Mesenteric fat pad (tissue), 1 donor: Measurements from ENCODE around the gene CELSR1. TPM values are rescaled to one million over a fixed set of nuclear protein-coding genes. Genes with fewer than 3 reads are reported as not detected.

Experiments
- DNase-seq: peaks from one replicate; pipeline ENCODE4 v3.0.0-alpha.2; 2020; ENCODE audit warnings: low spot score
- total RNA-seq: library from RNA; stranded (reverse); fragmentation: NEBNext Ultra II Directional; extraction: Animal tissue kit (Norgen Biotek cat#: 25700); gene quantifications from one replicate; pipeline ENCODE4 v1.2.1, GENCODE V29; 2021
- donor health status: DM: yes; HTN: yes; CAD: no.

The CELSR1 gene
- total RNA-seq, 1 donor from 2014 or later = 1.8 TPM

DNA sequence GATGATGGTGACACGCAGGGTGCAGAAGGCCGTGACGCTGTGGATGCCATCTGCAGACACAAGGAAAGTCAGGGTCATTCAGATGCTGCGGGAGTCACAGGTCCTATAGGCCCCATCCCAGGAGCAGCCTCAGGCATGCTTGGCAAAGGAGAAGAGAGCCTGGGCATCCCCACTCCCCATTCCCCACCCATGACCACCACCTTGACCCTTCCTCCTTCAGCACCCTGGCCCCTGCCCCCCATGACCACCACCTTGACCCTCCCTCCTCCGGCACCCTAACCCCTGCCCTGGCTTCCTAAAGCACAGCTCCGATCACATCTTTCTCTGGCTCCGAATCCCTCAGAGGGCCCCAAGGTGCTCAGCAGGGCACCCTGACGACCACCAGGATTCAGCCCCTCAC, 73.1 kb downstream of the CELSR1 start:
- DNase-seq = no peak

DNA sequence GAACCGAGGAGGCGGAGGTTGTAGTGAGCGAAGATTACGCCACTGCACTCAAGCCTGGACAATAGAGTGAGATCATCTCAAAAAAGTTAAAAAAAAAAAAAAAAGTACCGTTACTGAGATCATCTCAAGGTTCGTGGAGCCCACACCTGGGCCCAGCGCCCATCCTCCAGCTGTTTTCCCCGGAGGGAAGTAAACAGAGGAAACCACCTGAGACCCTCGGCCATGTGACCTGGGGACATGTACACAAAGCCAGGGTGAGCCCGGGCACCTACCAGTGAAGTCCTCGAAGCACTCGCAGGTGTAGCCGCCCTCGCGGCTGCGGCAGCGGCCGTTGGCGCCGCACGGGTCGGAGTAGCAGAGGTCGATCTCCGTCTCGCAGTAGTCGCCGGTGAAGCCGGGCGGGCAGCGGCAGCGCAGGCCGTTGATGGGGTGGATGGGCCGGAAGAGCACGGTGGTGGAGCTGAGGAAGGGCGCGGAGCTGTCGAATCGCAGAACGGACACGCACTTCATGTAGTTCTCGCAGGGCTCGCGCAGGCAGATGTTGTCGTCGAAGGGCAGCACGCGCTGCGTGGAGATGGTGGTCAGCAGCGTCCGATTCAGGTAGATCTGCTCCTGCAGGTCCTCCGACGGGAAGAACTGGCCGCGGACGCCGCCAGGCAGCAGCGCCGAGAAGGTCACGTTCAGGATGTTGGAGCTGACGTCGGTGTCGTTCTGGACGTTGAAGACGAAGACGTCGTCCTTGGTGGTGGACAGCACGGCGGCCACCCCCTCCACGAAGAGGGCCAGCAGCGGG, 73.8 kb downstream of the CELSR1 start:
- no peak for DNase-seq

DNA sequence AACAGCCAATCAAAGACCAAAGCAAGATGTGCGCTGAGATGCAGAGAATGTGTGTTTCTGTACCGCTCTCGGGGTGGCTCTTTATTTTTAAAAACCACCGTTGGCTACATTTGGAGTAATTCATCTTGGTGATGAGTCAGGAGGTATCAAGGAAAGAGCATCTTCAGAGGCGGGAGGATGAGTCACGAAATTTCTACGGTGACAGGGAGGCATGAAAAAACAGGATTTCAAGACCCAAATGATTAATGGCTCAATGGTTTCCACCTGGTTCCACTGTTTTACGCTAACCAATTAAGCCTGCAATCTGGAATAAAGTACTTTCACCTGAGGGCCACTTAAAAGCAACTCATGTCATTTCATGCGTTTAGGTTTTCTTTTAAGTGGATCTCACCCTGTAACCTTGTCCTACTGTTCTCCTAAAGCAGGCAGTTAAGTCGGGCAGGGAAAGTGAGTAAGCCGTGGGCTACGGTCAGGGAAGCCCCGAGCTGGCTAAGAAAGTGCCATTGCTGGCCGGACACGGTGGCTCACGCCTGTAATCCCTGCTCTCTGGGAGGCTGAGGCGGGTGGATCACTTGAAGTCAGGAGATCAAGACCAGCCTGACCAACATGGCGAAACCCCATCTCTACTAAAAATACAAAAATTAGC, 74.6 kb downstream of the CELSR1 start:
- DNase-seq = no peak

DNA sequence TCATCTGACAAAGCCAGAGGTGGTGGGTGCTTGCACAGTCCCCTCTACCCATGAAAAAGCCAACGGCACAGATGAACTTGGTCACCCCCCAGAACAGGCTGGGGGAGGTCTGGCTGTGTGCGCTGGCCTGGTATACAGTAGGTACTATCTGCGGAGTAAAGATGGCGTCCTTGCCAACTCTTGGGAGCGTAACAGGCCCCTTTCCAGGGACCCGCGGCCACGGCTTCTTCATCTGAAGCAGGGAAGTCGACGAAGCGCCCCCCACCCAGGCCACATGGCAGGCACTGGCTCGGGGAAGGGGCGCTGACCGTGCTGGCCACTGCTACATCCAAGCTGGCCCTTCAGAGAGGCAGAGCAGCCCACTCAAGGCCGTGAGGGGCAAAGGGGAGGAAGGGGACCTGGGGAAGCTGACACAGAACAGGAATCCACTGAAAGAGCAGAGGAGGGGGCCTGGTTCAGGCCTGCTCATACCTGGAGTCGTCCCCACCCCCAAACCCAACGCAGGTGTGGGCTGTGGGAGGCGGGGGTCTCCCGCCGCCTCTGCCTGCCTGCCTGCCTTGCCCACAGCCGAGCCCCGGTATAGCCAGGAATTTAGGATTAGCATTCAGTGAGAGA, 75.7 kb downstream of the CELSR1 start:
- DNase-seq = no peak

DNA sequence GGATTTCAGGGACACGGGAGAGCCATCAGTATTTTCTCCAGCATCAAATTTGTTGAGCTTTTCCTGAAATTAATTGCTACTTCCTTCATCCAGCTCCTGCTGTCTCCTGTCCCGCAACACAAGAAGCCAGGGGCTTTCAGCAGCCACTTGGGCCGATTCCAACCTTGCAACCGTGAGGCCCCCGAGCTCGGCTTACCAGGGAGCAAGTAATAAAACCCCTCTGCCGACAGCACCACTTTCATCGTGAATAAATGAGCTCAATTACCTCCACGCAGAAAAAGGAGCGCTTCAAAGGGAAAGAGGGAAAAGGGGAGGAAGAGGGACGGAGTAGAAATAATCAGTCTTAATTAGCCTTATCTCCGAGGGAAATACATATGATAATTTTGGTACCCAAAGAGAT, 76.6 kb downstream of the CELSR1 start:
- no peak for DNase-seq

DNA sequence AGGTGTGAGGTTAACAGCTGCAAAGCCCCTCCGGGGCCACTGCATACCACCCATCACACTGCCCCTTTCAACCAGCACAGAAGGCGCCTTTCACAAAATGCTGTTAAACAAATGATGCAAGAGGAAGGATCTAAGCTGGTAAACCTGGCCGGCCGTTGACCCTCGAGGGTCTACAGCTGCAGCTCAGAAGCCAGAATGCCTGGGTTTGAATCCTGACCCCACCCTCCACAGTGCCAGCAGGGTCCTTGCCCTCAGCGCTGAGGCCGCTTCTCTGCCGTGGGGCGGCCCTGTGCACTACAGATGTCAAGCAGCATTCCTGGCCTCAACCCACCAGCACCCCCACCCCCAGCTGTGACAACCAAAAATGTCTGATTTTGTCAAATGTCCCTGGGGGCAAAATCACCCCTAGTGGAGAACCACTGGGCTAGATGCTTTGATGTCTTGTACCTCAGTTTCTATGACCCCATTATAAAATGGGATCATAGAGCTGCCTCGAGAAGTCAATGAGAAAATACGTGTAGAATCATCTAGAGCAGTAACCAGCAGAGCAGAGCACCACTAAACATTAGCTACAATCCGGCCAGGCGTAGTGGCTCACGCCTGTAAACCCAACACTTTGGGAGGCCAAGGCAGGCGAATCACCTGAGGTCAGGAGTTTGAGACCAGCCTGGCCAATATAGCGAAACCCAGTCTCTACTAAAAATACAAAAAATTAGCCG, 77.9 kb downstream of the CELSR1 start:
- DNase-seq = no peak

DNA sequence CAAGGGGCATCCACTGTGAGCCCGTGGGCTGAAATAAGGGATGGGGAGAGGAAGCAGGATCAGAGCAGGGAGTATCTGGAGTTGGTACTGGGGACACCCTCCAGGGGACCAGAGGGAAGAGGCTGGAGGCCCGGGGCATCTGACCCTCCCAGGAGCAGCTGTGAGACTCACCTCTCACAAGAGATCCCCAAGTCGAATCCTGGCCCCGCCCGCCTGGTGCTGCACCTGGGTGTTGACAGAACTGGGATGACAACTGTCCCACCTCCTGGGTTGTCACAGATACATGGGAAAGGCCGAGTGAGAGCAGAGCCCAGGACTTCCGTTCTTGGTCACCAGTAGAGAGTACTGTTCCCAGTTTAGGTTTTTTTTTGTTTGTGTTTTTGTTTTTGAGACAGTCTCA, 78.9 kb downstream of the CELSR1 start:
- no peak for DNase-seq

DNA sequence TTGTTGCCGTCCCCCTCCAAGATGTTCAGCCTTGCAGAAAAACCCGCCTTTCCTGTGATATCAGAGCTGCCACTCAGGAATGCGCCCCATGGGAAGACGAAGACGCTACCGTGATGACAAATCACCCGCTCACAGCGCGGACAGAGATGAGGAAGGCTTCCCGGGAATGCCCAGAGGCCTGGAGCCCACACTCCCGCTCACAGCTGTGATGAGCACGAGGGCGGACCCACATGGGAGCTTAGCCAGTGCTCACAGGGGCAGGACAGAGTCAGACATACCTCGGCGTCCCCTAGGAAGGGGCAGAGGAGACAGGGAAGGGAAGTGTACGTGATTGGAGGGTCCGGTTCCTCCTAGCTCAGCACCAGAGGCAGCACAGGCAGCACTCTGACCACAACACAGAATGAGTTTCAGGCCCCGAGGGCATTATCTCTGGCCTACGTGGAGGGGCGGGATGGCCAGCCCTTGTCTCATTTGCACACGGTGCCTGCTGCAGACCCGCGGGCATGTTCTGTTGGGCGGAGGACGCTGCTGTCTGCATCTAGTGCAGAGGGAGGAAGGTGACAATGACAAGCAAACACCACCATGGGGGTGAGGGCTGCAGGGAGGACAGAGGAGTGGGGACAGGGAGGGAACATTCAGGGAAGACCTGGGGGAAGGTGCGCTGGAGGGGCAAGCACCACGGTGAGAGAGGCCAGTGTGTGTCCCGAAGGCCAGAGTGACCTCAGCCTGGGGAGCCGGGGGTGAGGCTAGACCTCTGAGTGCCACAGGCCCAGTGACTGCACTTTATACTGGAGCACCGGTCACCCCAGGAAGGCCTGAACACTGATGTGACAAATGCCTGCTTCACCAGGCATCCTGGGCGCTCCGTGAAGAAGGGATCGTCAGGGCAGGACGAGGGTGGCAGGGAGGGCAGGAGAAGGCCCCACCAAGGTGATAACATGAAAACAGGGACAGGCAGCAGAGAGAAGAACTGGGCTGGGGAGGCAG, 79.6 kb downstream of the CELSR1 start:
- no peak for DNase-seq

DNA sequence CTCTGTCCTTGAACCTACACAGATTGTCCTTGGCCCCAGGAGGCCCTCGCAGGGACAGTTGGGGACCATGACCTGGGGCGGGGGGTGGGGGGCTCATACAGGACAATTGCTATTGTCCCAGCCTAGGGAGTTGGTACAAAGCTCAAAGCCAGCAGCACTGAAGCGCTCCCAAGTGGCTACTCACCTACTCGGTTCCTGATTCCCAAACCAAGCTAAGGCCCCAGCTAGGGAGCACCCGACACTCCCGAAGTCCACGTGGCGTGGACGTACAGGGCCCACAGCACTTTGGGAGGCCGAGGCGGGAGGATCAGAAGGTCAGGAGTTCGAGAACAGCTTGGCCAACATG, 80.6 kb downstream of the CELSR1 start:
- DNase-seq = no peak

DNA sequence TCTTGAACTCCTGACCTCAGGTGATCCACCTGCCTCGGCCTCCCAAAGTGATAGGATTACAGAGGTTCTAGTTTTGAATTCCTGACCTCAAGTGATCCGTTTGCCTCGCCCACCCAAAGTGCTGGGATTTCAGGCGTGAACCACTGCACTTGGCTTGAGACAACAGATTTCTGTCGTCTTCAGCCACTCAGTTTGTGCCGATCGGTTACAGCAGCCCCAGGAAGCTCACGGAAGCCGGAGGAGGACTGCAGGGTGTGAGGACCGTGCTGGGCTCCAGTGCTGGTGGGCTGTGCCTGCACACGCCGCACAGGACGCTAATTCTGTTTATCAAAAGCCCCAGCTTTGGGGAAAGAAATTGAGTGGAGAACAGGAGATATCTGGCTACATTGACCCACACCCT, 82.0 kb downstream of the CELSR1 start:
- DNase-seq = no peak

DNA sequence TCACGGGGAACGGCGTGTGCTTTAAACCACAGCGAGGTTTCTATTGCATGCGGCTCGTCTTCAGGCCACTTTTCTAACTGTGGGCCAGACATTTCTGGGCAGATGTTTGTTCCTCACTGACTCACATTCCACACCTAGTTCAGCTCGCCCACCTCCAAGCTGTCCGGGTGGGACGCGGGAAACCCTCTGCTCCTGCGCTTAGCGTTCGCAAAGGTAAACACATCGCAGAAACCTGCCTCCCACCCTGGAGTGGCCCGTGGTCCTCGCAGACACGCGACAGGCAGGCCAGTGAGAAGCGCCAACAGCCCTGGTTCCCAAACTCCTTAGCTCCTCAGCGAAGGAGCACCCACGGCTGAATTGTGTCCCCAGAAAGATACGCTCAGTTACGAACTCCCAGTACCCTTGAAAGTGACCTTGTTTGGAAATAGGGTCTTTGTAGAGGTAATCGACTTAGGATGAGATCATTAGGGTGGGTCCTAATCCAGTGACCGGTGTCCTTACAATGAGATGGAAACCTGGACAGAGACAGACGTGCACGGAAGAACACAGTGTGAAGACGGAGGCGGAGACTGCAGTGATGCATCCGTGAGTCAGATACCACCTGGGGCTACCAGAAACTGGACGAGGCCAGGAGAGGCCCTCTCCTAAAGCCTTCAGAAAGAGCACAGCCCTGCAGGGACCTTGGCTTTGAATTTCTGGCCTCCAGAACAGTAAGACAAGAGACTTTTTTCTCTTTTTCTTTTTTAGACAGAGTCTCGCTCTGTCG, 82.7 kb downstream of the CELSR1 start:
- no peak for DNase-seq

DNA sequence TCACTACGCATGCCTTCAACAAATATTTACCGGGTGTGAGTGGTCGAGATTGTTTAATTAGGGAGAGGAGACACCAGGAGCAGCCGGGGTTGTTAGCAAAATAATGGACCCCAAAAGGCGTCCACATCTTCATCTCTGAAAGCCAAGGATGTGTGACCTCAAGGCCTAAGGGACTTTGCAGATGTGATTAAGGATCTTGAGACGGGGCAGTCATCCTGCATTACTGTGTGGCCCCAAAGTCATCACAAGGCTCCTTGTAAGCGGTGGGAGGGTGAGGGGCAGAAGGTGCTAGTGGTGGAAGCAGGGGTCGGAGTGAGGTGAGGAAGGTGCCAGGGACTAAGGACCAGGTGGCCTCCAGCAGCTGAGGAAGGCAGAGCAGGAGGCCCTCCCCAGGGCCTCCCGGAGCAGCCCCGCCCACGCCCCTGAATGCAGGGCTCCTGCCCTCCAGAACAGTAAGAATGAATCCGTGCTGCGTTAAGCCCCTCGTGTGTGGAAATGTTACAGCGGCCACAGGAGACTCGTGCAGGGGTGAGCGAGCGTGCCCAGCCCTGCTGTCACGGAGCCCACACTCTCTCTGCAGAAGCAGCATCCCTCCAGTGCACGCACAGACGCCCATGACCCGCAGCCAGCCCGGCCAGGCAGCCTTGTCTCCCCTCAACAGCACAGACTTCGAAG, 83.5 kb downstream of the CELSR1 start:
- no peak for DNase-seq

DNA sequence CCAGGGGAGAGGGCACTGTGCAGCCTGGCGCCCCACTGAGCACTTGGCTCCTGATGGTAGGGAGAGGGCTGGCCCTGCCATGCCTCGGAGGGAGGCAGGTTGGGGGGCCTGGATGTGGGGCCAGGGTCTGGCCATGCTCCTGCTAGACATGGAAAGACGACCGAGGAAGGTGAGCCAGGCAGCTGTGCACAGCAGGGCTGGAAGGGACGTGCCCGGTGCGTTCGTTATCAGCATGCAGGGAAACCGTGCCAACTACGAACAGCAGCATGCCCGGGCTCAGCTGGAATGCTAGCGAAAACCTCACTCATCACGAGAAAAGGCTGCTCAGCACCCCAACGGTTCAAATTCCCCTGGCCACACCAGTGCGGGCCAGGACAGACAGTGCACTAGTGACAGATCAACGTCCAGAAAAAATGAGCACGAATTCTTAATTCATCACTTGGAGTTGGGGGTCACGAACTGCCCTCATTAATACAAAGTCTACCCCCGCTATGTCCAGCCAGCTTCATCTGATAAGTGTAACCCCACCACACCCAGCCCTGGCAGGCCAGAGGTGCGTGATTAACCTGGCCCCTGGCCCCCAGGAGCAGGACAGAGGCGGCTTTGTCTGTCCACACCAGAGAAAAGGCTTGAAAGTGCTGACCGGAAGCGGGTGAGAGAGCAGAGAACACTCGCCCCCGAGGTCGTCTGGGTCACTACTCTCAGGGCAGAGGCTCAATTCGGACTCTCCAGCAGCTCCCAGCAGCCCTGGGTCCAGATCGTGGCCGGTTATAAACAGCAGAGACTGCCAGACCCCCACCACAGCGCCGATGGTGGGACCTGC, 84.2 kb downstream of the CELSR1 start:
- DNase-seq = no peak

DNA sequence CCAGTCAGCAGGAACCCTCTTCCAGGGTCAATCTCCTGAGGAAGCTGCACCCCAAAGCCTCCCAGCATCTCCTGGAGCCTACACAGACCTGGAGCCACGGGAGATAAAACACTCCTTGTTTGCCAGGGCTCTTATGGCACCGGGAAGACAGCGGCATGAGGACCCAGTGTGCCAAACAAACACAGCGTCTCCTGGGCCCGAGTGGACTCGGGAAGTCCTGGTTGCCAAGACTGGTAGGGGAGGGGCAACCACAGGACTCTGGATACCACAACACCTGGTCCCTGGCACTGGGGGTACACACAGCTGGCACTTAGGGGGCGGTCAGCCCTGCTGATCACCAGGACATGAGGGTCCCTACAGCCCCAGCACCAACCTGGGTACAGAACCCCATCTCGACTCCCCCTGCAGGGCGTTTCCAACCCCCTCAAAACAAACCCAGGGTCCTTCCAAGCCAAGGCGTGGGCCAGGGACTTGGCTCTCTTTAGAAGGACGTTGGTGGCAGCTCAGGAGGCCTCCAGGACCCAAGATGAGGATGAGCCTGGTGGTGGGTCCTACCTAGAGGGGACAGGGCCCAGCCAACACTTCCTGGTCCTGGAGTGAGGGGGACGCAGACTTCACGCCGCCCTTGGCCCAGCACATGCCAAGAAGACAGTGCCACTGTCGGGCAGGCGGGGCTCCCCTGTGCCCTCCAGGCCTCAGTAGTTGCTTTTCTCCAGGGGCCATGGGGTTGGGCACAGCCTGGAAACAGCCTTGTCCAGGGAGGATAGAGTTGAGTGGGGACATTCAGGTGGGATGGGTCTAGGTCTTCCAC, 85.0 kb downstream of the CELSR1 start:
- DNase-seq = no peak

DNA sequence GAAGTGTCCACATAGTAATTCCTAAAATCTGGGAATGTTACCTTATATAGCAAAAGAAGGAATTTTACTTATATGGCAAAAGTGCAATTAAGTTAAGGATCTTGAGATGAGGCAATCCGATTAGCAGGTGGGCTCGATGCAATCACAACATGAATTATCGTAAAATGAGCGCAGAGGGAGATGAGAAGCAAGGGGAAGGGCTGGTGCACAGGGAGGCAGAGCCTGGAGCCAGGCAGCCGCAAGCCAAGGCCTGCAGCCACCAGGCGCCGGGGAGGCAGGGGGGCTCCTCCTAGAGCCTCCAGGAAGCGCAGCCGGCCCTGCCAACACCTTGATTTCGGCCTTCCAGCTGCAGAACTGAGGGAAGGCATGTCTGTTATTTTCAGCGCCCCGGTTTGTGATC, 85.7 kb downstream of the CELSR1 start:
- no peak for DNase-seq

DNA sequence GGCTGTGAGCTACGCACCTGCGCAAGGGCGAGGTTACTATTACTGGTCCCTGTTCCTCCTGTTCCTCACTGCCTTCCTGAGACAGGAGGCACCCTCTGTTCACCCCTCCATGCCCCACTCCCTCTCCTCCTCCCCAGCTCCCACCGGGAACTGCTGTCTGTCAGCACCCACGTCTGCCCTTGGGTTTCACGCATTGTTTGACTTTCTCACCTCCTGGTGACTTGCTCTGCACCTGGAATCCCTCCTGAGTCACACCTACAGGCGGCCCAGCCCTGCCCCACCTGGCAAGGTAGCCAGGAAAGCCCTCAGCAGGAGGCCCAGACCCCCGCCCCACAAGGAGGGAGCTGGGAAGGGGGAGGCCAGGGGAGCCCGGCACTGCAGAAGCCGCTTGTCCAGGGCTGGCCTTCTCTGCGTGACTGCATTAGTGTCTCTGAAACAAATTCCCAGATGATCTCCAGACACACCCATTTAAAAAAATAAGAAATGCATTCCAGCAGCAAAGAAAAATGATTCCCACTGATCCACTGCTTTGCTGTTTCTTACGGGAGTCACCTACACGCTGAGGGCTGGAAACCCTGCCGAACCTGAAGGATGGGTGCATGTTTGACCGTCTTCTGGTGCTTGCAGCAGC, 86.4 kb downstream of the CELSR1 start:
- DNase-seq = no peak
